GM23338 (cell line): ENCODE measurements around the gene TESMIN. TPM values are rescaled to one million over a fixed set of nuclear protein-coding genes. Genes with fewer than 3 reads are reported as not detected.

Source experiments
- ATAC-seq: fragments of 200-7000 bp; cut with Tn5 transposase; 3 replicates; pipeline ENCODE4 v1.9.1; 2020
- DNase-seq: peaks from one replicate; pipeline ENCODE4 v3.0.0-alpha.2; 2015; ENCODE audit warnings: low spot score
- H2AFZ ChIP-seq: fragments of 200-600 bp; sonication (generic); 2 replicates; pipeline ENCODE4 v1.8.0; 2016; ENCODE audit warnings: antibody characterized with exemption, mild to moderate bottlenecking, moderate library complexity
- H3F3A ChIP-seq: fragments of 200-600 bp; sonication (generic); replicated peaks from 2 replicates; pipeline ENCODE4 v1.8.0; 2017; ENCODE audit warnings: antibody characterized with exemption, mixed run types, low read depth
- H3K27ac ChIP-seq: fragments of 200-600 bp; sonication (generic); 2 replicates; pipeline ENCODE4 v1.6.1; 2016; ENCODE audit warnings: low read depth
- H3K27me3 ChIP-seq: fragments of 200-600 bp; sonication (generic); 2 replicates; pipeline ENCODE4 v1.8.0; 2016; ENCODE audit warnings: mild to moderate bottlenecking, mixed run types, moderate library complexity; ENCODE audit not compliant: insufficient read depth
- H3K36me3 ChIP-seq: fragments of 200-600 bp; sonication (generic); 2 replicates; pipeline ENCODE4 v1.8.0; 2016; ENCODE audit warnings: mild to moderate bottlenecking; ENCODE audit not compliant: insufficient read depth
- H3K4me1 ChIP-seq: fragments of 200-600 bp; sonication (generic); 2 replicates; pipeline ENCODE4 v1.8.0; 2016; ENCODE audit warnings: mild to moderate bottlenecking, moderate library complexity; ENCODE audit not compliant: insufficient read depth
- H3K4me2 ChIP-seq: fragments of 200-600 bp; sonication (generic); 2 replicates; pipeline ENCODE4 v1.7.1; 2017; ENCODE audit warnings: mixed run types
- H3K4me3 ChIP-seq: fragments of 200-600 bp; sonication (generic); 2 replicates; pipeline ENCODE4 v1.6.1; 2016; ENCODE audit warnings: mixed run types
- H3K79me2 ChIP-seq: fragments of 200-600 bp; sonication (generic); replicated peaks from 2 replicates; pipeline ENCODE4 v1.8.0; 2017; ENCODE audit warnings: mild to moderate bottlenecking; ENCODE audit not compliant: insufficient read depth
- H3K9me2 ChIP-seq: fragments of 200-600 bp; sonication (generic); 2 replicates; pipeline ENCODE4 v1.8.0; 2017; ENCODE audit not compliant: insufficient read depth
- H4K20me1 ChIP-seq: fragments of 200-600 bp; sonication (generic); replicated peaks from 2 replicates; pipeline ENCODE4 v1.8.0; 2017; ENCODE audit warnings: mild to moderate bottlenecking; ENCODE audit not compliant: insufficient read depth
- H3K27ac Mint-ChIP-seq: 2 replicates; pipeline ENCODE4 v1.8.0; 2020; ENCODE audit warnings: inconsistent platforms, mild to moderate bottlenecking, moderate library complexity, mixed read lengths
- H3K27me3 Mint-ChIP-seq: 3 replicates; pipeline ENCODE4 v1.8.0; 2022; ENCODE audit warnings: low read depth, mild to moderate bottlenecking, moderate library complexity, mixed read lengths, inconsistent platforms; ENCODE audit not compliant: insufficient read depth, poor library complexity
- H3K36me3 Mint-ChIP-seq: 3 replicates; pipeline ENCODE4 v1.8.0; 2021; ENCODE audit warnings: low read depth, mild to moderate bottlenecking, inconsistent platforms, moderate library complexity, mixed read lengths
- H3K4me1 Mint-ChIP-seq: 3 replicates; pipeline ENCODE4 v1.8.0; 2020; ENCODE audit warnings: mild to moderate bottlenecking, inconsistent platforms, mixed read lengths
- H3K4me3 Mint-ChIP-seq: 3 replicates; pipeline ENCODE4 v1.8.0; 2021; ENCODE audit warnings: moderate library complexity, mild to moderate bottlenecking, inconsistent platforms, mixed read lengths
- H3K9me3 Mint-ChIP-seq: 3 replicates; pipeline ENCODE4 v1.8.0; 2020; ENCODE audit warnings: moderate library complexity, mild to moderate bottlenecking, inconsistent platforms, mixed read lengths
- CREB1 ChIP-seq: fragments of 250-450 bp; sonication (Bioruptor Pico); IDR thresholded peaks from 2 replicates; pipeline ENCODE4 v1.5.0; 2020; ENCODE audit warnings: low read depth, mild to moderate bottlenecking, moderate library complexity
- CTCF ChIP-seq, 2 experiments: fragments of 200-600 bp in 1 of 2; sonication (generic) in 1 of 2; conservative IDR thresholded peaks; 2 replicates each; pipeline versions ENCODE4 v1.5.1 to v1.6.1; 2016 to 2017; ENCODE audit warnings: antibody characterized with exemption in 2 of 2, low read depth in 2 of 2, mild to moderate bottlenecking in 2 of 2, moderate library complexity in 1 of 2
- EZH2 ChIP-seq: fragments of 200-600 bp; sonication (generic); IDR thresholded peaks from one replicate; pipeline ENCODE4 v1.8.0; 2017; ENCODE audit warnings: antibody characterized with exemption, mild to moderate bottlenecking, low read depth; ENCODE audit not compliant: unreplicated experiment
- JUNB ChIP-seq: IDR thresholded peaks from one replicate; pipeline ENCODE4 v1.6.1; 2016; ENCODE audit warnings: antibody characterized with exemption; ENCODE audit not compliant: unreplicated experiment
- NANOG ChIP-seq: IDR thresholded peaks from 2 replicates; pipeline ENCODE4 v1.6.1; 2016; ENCODE audit warnings: antibody characterized with exemption, borderline replicate concordance
- STAT1 ChIP-seq: IDR thresholded peaks from one replicate; pipeline ENCODE4 v1.6.1; 2016; ENCODE audit warnings: antibody characterized with exemption; ENCODE audit not compliant: unreplicated experiment
- ZNF114 ChIP-seq: fragments of 250-450 bp; sonication (Bioruptor Pico); IDR thresholded peaks from 2 replicates; pipeline ENCODE4 v1.5.0; 2020; ENCODE audit warnings: mild to moderate bottlenecking, moderate library complexity
- ZNF462 ChIP-seq: fragments of 250-450 bp; sonication (Bioruptor Pico); IDR thresholded peaks from 2 replicates; pipeline ENCODE4 v1.5.0; 2020; ENCODE audit warnings: mild to moderate bottlenecking, moderate library complexity
- polyA plus RNA-seq: library from polyadenylated mRNA; unstranded; fragments of >200 nt; fragmentation: Nextera tagmentation; extraction: Ambion mirVana; gene quantifications from 2 replicates; pipeline ENCODE4 v1.2.1, GENCODE V29; 2016
- total RNA-seq: library from RNA; depleted of rRNA; stranded (reverse); fragments of >200 nt; shearing (Covaris generic); gene quantifications from 2 replicates; pipeline ENCODE4 v1.2.3, GENCODE V29; 2014

TESMIN gene
- total and polyA plus RNA-seq, 2 experiments from 2014 or later = 54.5 to 64.6 TPM

- Histone ChIP-seq H3K4me1 (peaks cover 9% of the 10 kb centered on the region; the same call in 1 of the 2 replicates), H3F3A (no peaks in the 10 kb centered on the region), H3K4me3 (no peak overlapping the region), H4K20me1 (no peaks in the 10 kb centered on the region), H3K9me2 (0 out of 2 replicates have a peak, but pooled peaks cover 4% of the 10 kb centered on the region), H3K79me2 (no peaks in the 10 kb centered on the region), H2AFZ (no peak overlapping the region), H3K27me3 (no peaks in the 10 kb centered on the region), H3K36me3 (no peaks in the 10 kb centered on the region), H3K4me2 (no peak overlapping the region), H3K27ac (no peak overlapping the region)
- no peak for ATAC-seq
- H3K36me3 Mint-ChIP-seq = peaks cover 19% of the 10 kb centered on the region
- no peak overlapping the region for H3K4me3 Mint-ChIP-seq
- peaks cover 10% of the 10 kb centered on the region; the same call in 1 of the 3 replicates for H3K9me3 Mint-ChIP-seq
- no peak overlapping the region for H3K27ac Mint-ChIP-seq
- peaks cover 2% of the 10 kb centered on the region for H3K27me3 Mint-ChIP-seq
- no peak for DNase-seq
- no peak for TF ChIP-seq CREB1
- no peak for TF ChIP-seq ZNF114
- no peak for TF ChIP-seq EZH2
- TF ChIP-seq JUNB = no peak
- no peak for TF ChIP-seq STAT1
- no peak for TF ChIP-seq ZNF462 (CRISPR knock-in tag)
- no peak for TF ChIP-seq NANOG
- no peak for TF ChIP-seq CTCF (conservative IDR thresholded peaks at IDR 0.05; ENCODE audit: low read depth in 2 of 2)
- H3K4me1 Mint-ChIP-seq = peaks cover 9% of the 10 kb centered on the region
Observed at GRCh38 chr11:68722143-68722542, 29.2 kb downstream of the TESMIN start.
